Activated naive CD4-positive, alpha-beta T cell treated with anti-CD3 and anti-CD28 coated beads, Interleukin-2, amount 10 ng/mL, durations not matched to agents 7 days and 5 days (primary cell): ENCODE results near the gene SUSD6.
A peak's percentile ranks its signal among the peaks of the same experiment; 100 is the strongest.

Source experiments
- CTCF ChIA-PET: fragments of 350-600 bp; sonication (Branson Sonifier 250); formaldehyde crosslinking; loops from one replicate; lab custom pipeline; 2021; ENCODE audit warnings: antibody characterized with exemption; lab: Charles Lee
- DNase-seq: peaks from one replicate; pipeline ENCODE4 v3.0.0-alpha.2; 2020
- H3K27ac Mint-ChIP-seq: one replicate; pipeline ENCODE4 v1.8.0; 2021; ENCODE audit warnings: mild to moderate bottlenecking, moderate library complexity, mixed read lengths
- H3K27me3 Mint-ChIP-seq: one replicate; pipeline ENCODE4 v1.8.0; 2021; ENCODE audit warnings: mild to moderate bottlenecking, mixed read lengths
- H3K36me3 Mint-ChIP-seq: one replicate; pipeline ENCODE4 v1.8.0; 2021; ENCODE audit warnings: mixed read lengths
- H3K4me1 Mint-ChIP-seq: one replicate; pipeline ENCODE4 v1.8.0; 2021; ENCODE audit warnings: mixed read lengths
- H3K4me3 Mint-ChIP-seq: one replicate; pipeline ENCODE4 v1.8.0; 2021; ENCODE audit warnings: mild to moderate bottlenecking, moderate library complexity, mixed read lengths
- H3K9me3 Mint-ChIP-seq: one replicate; pipeline ENCODE4 v1.8.0; 2021; ENCODE audit warnings: mixed read lengths

SUSD6 gene

DNA sequence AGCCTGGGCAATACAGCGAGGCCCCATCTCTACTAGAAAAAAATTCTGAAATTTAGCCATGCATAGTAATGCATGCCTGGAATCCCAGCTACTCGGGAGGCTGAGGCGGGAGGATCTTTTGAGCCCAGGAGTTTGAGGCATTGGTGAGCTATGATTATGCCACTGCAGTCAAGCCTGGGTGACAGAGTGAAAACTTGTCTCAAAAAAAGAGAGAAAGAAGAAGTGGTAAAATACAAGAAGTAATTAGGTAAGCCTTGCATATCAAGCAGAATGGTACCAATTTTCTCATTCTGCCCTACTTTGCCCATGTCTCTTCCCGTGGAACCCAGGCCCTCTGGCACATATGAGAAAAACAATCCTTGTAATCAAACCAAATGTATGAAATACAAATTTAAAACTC lies 70.7 kb downstream of the SUSD6 start:
- H3K36me3 Mint-ChIP-seq: peaks cover 32% of the 10 kb centered on the region
- H3K27ac Mint-ChIP-seq: peak overlapping the region; percentile 93
- H3K4me3 Mint-ChIP-seq: no peak overlapping the region
- CTCF ChIA-PET: no interaction called here
- H3K4me1 Mint-ChIP-seq: peaks cover 70% of the 10 kb centered on the region
- no peaks in the 10 kb centered on the region for H3K27me3 Mint-ChIP-seq
- no peak for DNase-seq
- H3K9me3 Mint-ChIP-seq: no peaks in the 10 kb centered on the region

DNA sequence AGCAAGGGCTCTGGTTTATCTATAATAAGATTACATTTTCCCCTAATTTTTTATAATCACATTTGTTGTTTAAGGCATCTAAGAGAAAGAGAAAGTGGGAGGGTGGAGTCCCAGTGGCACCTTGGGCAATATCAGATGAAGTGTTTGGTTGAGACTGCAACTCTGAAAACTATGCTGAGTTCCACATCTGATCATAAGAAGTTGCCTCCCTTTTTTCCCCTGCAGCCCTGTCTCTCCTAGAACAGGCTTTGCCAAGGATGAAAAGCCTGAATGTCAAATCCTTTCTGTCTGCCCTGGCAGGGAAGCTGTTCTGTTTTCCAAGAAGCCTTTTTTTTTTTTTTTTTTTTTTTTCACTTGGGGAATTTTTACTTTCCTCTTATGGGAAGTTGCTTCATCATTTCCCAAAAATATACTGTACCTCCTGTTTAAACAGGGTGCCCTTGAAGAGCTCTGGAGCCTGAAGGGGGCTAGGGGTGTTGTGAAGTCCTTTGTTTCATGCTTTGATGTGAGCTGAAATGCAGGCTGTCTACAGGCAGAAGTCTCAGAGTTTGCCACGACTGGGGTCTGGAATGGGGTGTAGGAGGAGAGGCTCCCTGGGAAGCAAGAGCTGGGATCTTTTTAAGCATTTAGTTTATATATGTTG lies 71.3 kb downstream of the SUSD6 start:
- H3K4me3 Mint-ChIP-seq: no peak overlapping the region
- H3K27me3 Mint-ChIP-seq: no peaks in the 10 kb centered on the region
- H3K9me3 Mint-ChIP-seq: no peaks in the 10 kb centered on the region
- DNase-seq: peak; percentile 50
- H3K4me1 Mint-ChIP-seq: peaks cover 70% of the 10 kb centered on the region
- H3K36me3 Mint-ChIP-seq: peaks cover 31% of the 10 kb centered on the region
- CTCF ChIA-PET: interaction anchor here (0.6 to 1.0 kb wide), 2 partner anchors 19 to 46 kb away, joined by 3 to 4 read pairs; no protein-coding TSS in a partner anchor
- H3K27ac Mint-ChIP-seq: peak overlapping the region; percentile 93

DNA sequence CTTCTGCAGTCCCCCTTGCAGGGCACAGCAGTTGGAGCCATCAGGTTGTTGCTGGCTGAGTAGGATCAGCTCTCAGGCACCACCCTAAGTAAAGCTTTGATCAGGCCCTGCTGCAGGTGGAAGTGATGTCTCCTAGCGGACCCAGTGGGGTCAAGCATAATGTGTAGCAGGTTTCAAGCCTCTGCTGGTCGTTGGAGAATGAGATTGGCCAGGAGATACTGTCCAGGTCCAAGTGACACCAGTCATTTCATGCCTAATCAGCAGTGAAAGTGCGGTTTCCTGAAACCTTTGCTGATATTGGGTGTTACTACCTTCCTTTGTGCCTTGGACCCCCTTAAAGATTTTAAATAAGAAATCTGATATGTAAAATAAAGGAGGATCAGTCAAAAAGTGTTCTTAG lies 72.6 kb downstream of the SUSD6 start:
- Mint-ChIP-seq H3K4me3 (no peak overlapping the region), H3K36me3 (peaks cover 29% of the 10 kb centered on the region), H3K27me3 (no peaks in the 10 kb centered on the region), H3K27ac (peak overlapping the region; percentile 93), H3K9me3 (no peaks in the 10 kb centered on the region), H3K4me1 (peaks cover 75% of the 10 kb centered on the region)
- CTCF ChIA-PET: interaction anchor here (1.0 to 2.3 kb wide), 2 partner anchors 10 to 17 kb away, joined by 4 to 18 read pairs; no protein-coding TSS in a partner anchor
- no peak for DNase-seq

DNA sequence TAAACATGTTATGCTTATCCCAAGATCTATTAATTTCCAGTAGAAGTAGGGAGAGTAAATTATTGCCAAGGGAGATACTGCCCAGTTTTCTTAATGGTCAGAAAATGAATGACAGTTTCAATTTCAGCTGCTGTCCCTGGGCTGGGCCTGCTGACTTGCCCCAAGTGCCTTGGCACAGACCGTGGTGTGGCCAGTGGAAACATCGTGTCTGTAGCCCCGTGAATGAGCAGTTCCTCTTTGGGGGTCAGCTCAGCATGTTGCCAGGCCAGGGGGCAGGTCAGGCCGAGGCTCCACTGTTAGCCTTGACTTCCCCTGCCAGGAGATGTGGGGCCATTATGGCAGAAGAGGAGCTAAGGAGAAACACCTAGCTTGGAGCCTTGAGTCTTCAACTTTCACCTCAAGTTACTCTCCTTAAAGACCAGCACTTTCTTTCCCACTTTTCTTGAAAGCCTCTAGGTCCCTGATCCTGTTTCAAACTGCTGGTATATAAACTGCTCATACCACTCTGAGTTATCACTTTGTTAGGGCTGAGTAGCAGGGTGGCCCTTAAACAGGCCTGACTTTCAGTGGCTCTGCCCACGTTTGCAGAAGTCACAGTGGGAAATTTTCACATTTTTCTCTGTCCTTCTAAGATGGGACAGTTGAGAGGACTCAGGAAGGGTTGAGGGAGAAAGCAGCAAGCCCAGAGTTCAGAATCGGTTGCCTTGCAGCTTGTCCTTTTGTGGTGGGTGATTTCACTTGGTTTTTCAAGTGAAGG lies 73.2 kb downstream of the SUSD6 start:
- DNase-seq: no peak
- CTCF ChIA-PET: interaction anchor here (1.1 to 2.3 kb wide), 4 partner anchors 10 to 72 kb away, joined by 3 to 18 read pairs (median 4); no protein-coding TSS in a partner anchor
- Mint-ChIP-seq H3K9me3 (no peaks in the 10 kb centered on the region), H3K36me3 (peaks cover 29% of the 10 kb centered on the region), H3K27me3 (no peaks in the 10 kb centered on the region), H3K4me1 (peaks cover 76% of the 10 kb centered on the region), H3K4me3 (no peak overlapping the region), H3K27ac (peak overlapping the region; percentile 93)

DNA sequence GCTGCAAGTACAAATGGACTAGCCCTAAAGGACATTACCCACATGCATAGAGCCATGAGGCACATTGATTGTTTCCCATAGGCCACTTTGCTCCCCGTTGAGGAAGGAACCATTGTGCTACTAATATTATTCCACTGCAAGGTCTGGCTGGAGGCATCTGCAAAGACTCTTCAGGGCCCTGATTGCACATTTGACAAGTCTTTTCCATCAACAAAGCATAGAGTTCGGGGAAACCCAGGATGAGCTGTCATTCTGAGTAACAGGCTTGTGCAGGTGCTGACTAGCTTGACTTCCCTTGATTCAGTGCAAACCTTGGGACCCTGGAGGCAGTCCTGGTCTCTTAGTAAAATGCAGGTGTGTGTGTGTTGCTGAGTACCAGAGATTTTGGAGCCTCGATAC lies 73.8 kb downstream of the SUSD6 start:
- peaks cover 31% of the 10 kb centered on the region for H3K36me3 Mint-ChIP-seq
- no peak overlapping the region for H3K4me3 Mint-ChIP-seq
- CTCF ChIA-PET: interaction anchor here (1.1 to 2.3 kb wide), 4 partner anchors 11 to 73 kb away, joined by 3 to 18 read pairs (median 4); no protein-coding TSS in a partner anchor
- H3K9me3 Mint-ChIP-seq: no peaks in the 10 kb centered on the region
- peaks cover 76% of the 10 kb centered on the region for H3K4me1 Mint-ChIP-seq
- no peaks in the 10 kb centered on the region for H3K27me3 Mint-ChIP-seq
- DNase-seq: peak; percentile 57
- H3K27ac Mint-ChIP-seq: peak overlapping the region; percentile 93

DNA sequence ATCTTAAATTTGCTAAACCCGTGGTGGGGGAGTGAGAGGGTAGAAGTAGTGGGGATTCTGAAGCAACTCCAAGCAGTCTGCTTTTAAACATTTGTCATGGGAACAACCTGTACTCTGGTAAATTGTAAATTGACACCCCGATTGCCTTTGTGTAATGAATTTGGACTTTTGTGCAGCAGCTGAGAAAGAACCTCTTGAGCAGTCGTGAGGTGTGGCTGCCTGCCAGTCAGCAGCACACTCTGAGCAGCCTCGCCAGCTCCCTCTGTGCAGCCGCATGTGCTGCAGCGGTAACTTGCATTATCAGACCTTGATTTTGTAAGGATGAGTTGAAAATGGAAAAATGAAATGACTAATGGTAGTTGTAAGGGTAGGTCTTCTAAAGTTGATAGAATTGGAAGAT lies 74.3 kb downstream of the SUSD6 start:
- Mint-ChIP-seq H3K9me3 (no peaks in the 10 kb centered on the region), H3K27ac (peak overlapping the region; percentile 93), H3K36me3 (peaks cover 30% of the 10 kb centered on the region), H3K27me3 (no peaks in the 10 kb centered on the region), H3K4me1 (peaks cover 73% of the 10 kb centered on the region), H3K4me3 (no peak overlapping the region)
- CTCF ChIA-PET: interaction anchor here (1.1 to 2.3 kb wide), 4 partner anchors 11 to 73 kb away, joined by 3 to 18 read pairs (median 4); no protein-coding TSS in a partner anchor
- no peak for DNase-seq

DNA sequence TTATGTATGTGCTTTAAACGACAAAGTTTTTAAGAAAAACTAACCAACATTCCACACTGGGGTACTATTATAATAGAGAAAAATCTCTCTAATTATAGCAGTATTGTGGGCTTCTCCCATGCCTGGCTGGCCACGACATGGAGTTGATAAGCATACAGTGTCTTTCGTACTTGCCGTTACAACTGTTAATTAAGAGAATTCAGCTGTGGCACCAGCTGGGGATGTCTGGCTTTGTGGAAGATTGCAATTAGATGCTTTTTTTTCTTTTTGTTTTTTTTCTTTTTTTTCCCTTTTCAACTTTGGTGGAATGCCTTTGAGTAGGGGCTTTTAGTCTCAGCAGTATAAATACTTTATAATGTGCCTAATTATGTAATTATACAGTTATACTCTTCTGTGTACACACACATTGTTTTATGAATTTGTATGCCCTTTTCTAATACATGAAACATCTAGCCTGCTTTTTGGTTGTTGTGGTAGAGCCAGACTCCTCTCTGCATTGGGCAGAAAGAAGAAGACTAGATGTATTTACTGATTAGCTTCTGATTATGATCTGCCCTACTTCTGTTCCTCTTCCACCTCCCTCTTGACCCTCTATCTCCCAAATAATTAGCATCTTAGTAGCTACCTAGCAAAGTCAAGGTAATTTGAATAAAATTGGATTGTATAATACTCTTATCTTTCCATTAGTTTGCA lies 76.4 kb downstream of the SUSD6 start:
- CTCF ChIA-PET: no interaction called here
- Mint-ChIP-seq H3K4me1 (peaks cover 61% of the 10 kb centered on the region), H3K36me3 (peaks cover 26% of the 10 kb centered on the region), H3K4me3 (no peak overlapping the region), H3K27me3 (no peaks in the 10 kb centered on the region), H3K27ac (no peak overlapping the region), H3K9me3 (no peaks in the 10 kb centered on the region)
- no peak for DNase-seq

DNA sequence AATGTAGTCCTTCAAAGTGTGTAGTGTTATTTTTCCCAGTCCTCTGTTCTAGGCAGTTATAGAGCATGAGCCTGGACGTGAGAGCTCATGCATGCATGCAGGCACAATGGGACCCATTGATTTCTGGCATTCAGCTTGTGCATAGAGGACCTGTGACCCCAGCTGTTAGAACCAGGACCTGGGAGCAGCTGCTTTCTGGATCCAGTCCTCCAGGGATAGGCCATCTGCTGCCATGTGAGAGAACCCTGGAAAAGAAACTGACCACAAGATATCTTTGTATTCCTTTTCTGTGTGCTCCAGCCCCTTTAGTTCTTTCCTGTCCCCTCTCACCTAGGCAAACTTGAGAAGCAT lies 76.9 kb downstream of the SUSD6 start:
- no peak for DNase-seq
- Mint-ChIP-seq H3K27ac (no peak overlapping the region), H3K9me3 (no peaks in the 10 kb centered on the region), H3K27me3 (no peaks in the 10 kb centered on the region), H3K36me3 (peaks cover 24% of the 10 kb centered on the region), H3K4me3 (no peak overlapping the region), H3K4me1 (peaks cover 56% of the 10 kb centered on the region)
- CTCF ChIA-PET: no interaction called here

DNA sequence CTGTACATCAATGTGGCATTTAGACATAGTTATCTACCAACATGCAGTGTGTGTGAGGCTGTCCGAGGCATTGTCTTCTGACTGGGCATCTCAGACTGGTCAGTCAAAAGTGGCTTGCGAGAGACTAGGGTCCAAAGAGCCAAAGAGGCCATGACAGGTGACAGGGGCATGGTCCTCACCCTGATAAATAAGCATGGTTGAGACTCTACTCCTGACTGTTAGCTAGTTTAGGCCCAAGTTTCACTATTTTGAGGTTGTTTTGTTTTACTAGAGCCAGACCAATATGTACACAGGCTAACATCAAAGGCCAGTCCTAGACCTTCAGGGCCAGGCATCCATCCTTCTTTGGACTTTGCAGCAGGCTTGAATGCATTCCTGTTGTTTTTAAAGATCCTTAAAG lies 78.6 kb downstream of the SUSD6 start:
- Mint-ChIP-seq H3K36me3 (peaks cover 20% of the 10 kb centered on the region), H3K27me3 (no peaks in the 10 kb centered on the region), H3K9me3 (no peaks in the 10 kb centered on the region), H3K4me3 (no peak overlapping the region), H3K4me1 (peaks cover 55% of the 10 kb centered on the region), H3K27ac (no peak overlapping the region)
- CTCF ChIA-PET: interaction anchor here (1.1 kb wide), 1 partner anchor 45 kb away, joined by 3 read pairs; no protein-coding TSS in a partner anchor
- no peak for DNase-seq

DNA sequence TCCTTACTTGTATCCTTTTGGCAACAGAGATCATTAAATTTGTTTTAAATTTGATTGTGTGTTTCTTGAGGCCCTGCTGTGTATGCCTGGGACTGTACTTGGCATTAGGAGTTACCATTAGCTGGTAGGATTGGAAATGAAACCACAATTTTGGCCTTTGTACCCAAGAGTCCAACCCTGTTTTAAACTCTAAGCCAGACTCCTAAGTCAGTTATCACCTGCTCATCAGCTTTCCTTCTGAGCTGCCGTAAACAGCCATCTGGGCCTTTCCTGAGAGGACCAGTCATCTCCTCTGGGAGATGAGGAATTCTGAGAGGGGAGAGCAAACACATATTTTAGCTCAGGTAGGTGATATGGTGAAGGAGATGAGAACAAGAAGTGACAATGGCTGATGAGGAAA lies 81.2 kb downstream of the SUSD6 start:
- Mint-ChIP-seq H3K4me3 (no peak overlapping the region), H3K36me3 (peaks cover 22% of the 10 kb centered on the region), H3K27ac (no peak overlapping the region), H3K27me3 (no peaks in the 10 kb centered on the region), H3K9me3 (no peaks in the 10 kb centered on the region), H3K4me1 (peaks cover 63% of the 10 kb centered on the region)
- no peak for DNase-seq
- CTCF ChIA-PET: interaction anchor here (1.0 kb wide), 1 partner anchor 88 kb away, joined by 3 read pairs; no protein-coding TSS in a partner anchor

DNA sequence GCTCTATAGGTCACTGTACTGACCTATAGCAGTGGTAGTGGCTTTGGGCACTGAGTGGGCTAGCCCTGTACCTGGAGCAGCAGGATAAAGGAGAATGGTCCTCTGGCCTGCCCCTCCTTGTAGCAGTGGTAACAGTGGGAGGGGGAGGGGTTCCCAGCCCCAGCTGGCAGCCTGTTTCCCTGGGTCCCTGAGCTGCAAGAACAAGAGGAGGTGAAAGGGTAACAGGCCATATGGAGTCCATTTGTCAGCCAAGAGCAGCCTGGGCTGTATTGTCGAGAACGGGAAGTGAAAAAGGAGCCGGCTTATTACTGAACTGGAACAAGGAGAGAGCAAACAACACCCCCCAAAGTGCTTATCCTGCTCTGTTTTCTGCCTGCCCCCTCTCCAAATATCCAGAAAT lies 81.7 kb downstream of the SUSD6 start:
- no peaks in the 10 kb centered on the region for H3K9me3 Mint-ChIP-seq
- H3K4me1 Mint-ChIP-seq: peaks cover 62% of the 10 kb centered on the region
- peaks cover 24% of the 10 kb centered on the region for H3K36me3 Mint-ChIP-seq
- peak overlapping the region; percentile 17 for H3K27ac Mint-ChIP-seq
- H3K4me3 Mint-ChIP-seq: no peak overlapping the region
- DNase-seq: no peak
- H3K27me3 Mint-ChIP-seq: no peaks in the 10 kb centered on the region
- CTCF ChIA-PET: interaction anchor here (1.0 kb wide), 1 partner anchor 89 kb away, joined by 3 read pairs; no protein-coding TSS in a partner anchor

DNA sequence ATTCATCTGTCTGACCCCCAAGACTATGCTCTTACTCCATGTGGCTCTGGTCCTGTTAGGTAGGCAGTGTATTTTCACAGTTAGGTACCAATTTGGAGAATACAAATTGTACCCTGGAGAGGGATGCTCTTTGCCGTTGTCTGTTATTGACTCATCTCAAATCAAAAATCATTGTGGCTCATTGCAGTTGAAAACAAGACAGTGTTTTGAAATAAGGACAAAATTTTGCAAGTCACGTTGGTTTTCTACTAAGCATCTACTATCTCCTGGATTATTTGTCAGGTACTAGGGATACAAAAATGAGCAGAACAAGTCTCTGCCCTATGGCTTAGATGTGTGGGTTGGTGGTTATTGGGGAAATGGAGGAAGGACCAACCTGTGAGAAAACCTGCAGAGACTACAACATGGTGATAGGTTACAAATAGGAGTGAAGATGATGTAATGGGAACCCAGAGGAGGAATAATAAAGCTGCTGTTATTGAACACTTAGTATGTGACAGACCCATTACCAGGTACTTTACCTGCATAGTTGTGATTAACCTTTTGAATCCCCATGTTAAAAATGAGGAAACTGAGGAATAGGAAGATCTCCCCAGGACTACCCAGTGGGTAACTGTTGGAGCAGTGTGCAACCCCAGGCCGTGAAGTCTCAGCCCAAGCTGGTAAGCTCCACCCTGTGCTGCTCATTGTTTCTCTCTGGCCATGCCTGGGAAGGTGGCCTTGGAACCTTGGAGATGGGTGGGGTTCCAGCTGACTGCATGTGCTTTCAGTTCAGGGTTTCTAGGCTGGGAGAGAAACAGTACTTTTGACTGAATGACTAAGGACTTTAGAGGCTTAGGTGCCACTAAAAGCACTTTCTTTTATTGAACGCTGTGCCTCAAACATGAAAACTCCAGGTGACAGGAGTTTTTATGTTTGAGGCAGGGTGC lies 82.7 kb downstream of the SUSD6 start:
- no peaks in the 10 kb centered on the region for H3K27me3 Mint-ChIP-seq
- H3K4me3 Mint-ChIP-seq: no peak overlapping the region
- CTCF ChIA-PET: interaction anchor here (0.8 to 1.4 kb wide), 3 partner anchors 19 to 90 kb away, joined by 3 to 5 read pairs (median 3); no protein-coding TSS in a partner anchor
- H3K4me1 Mint-ChIP-seq: peaks cover 67% of the 10 kb centered on the region
- peaks cover 30% of the 10 kb centered on the region for H3K36me3 Mint-ChIP-seq
- DNase-seq: no peak
- no peak overlapping the region for H3K27ac Mint-ChIP-seq
- H3K9me3 Mint-ChIP-seq: no peaks in the 10 kb centered on the region

DNA sequence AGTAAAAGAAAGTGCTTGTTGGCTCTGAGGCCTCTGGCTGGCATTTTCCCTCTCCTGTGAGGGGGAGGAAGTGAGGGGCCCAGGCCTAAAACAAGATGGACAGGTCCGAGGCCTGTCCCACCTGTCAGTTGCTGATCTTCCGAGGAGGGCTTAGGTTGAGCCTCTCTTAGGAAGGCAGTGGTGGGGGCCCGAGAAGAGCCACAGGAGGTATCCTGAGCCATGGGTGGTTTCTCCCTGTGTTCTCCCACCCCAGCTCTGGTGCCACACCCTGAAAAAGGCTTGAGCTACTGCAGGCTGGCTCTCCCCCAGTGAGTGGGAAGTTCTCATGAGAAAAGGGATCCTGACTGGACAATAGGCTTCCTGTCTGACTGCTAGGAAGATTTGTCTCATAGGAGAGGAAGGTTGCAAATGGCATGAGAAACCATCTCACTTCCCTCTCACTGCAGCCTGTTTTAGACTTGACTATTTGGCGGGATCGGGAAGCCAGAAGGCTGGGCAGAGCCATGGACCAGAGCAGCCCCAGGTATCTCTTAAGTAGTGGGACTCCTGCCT lies 83.4 kb downstream of the SUSD6 start:
- no peaks in the 10 kb centered on the region for H3K9me3 Mint-ChIP-seq
- CTCF ChIA-PET: interaction anchor here (0.8 to 1.4 kb wide), 2 partner anchors 18 to 21 kb away, joined by 3 to 5 read pairs; no protein-coding TSS in a partner anchor
- H3K4me1 Mint-ChIP-seq: peaks cover 68% of the 10 kb centered on the region
- H3K4me3 Mint-ChIP-seq: no peak overlapping the region
- peak overlapping the region; percentile 56 for H3K27ac Mint-ChIP-seq
- H3K36me3 Mint-ChIP-seq: peaks cover 31% of the 10 kb centered on the region
- DNase-seq: no peak
- no peaks in the 10 kb centered on the region for H3K27me3 Mint-ChIP-seq
